Measurements from ENCODE around the gene RND3.

RND3 gene

GRCh38 chr2:150487537-150488429 lies at the start of gene RND3:
Gene RND3 (minus strand): TSS chr2:150487667. CDS start chr2:150487417, 250 bp downstream.
- H3K27ac ChIP-seq = peak within 1 kb of the TSS; percentile 39
- no peak for TF ChIP-seq ZFX (IDR thresholded peaks at IDR 0.05)
- TF ChIP-seq CTCF (conservative IDR thresholded peaks at IDR 0.05) = peak; percentile 86

GRCh38 chr2:150535176-150535575 lies 47.7 kb upstream of the RND3 start:
- TF ChIP-seq CTCF (conservative IDR thresholded peaks at IDR 0.05) = no peak
- TF ChIP-seq ZFX (IDR thresholded peaks at IDR 0.05) = no peak
- no peak overlapping the region for H3K27ac ChIP-seq

- H3K27ac ChIP-seq = no peak overlapping the region
- TF ChIP-seq ZFX (IDR thresholded peaks at IDR 0.05) (no peak), CTCF (conservative IDR thresholded peaks at IDR 0.05) (no peak)
Observed at GRCh38 chr2:150532879-150533278, 45.4 kb upstream of the RND3 start.

- no peak for TF ChIP-seq CTCF (conservative IDR thresholded peaks at IDR 0.05)
- no peak for TF ChIP-seq ZFX (IDR thresholded peaks at IDR 0.05)
- no peak overlapping the region for H3K27ac ChIP-seq
Observed at GRCh38 chr2:150532020-150532419, 44.6 kb upstream of the RND3 start.

- TF ChIP-seq CTCF (conservative IDR thresholded peaks at IDR 0.05) = no peak
- TF ChIP-seq ZFX (IDR thresholded peaks at IDR 0.05) = no peak
- H3K27ac ChIP-seq = no peak overlapping the region
Observed at GRCh38 chr2:150531591-150531990, 44.1 kb upstream of the RND3 start.

- H3K27ac ChIP-seq = no peak overlapping the region
Observed at GRCh38 chr2:150530168-150530567, 42.7 kb upstream of the RND3 start.

More at GRCh38 chr2:150530168-150530567, 42.7 kb upstream of the RND3 start:
- TF ChIP-seq ZFX (IDR thresholded peaks at IDR 0.05) (no peak), CTCF (conservative IDR thresholded peaks at IDR 0.05) (no peak)
